Ishikawa (cell line): ENCODE results near the gene ZNF804A.

Experiments used
- EGR1 ChIP-seq: IDR thresholded peaks from 2 replicates; pipeline ENCODE4 v1.6.1; 2012
- EP300 ChIP-seq: IDR thresholded peaks from 2 replicates; pipeline ENCODE4 v1.6.1; 2012; ENCODE audit warnings: borderline replicate concordance
- MAX ChIP-seq: IDR thresholded peaks from 2 replicates; pipeline ENCODE4 v1.6.1; 2012
- RAD21 ChIP-seq: IDR thresholded peaks from 2 replicates; pipeline ENCODE4 v1.6.1; 2012; ENCODE audit warnings: low read depth

GRCh38 chr2:184783576-184783975 lies 185.2 kb downstream of the ZNF804A start:
- no peak for TF ChIP-seq MAX
- no peak for TF ChIP-seq RAD21
- TF ChIP-seq EGR1: no peak
- TF ChIP-seq EP300: no peak
